ENCODE data around the gene A1CF.

DNA sequence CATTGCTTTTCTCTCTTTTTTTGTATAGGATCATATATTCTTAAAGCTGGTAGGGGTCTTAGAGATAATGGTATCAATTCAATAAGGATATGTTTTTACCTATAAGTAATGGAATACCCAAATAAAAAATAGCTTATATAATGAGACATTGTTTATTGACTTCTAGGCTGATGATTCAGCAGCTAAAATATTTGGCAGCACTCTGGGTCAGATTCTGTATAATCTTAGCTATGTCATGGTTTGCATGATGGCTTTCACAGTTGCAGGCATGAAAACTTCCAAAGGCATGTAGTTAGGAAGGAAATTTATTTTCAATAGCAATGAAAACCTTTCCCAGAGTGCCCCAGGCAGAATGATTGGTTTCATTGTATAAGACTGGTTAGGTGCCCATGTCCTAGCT is 32.1 kb upstream of the A1CF start:
- TF ChIP-seq, protein P1, sequence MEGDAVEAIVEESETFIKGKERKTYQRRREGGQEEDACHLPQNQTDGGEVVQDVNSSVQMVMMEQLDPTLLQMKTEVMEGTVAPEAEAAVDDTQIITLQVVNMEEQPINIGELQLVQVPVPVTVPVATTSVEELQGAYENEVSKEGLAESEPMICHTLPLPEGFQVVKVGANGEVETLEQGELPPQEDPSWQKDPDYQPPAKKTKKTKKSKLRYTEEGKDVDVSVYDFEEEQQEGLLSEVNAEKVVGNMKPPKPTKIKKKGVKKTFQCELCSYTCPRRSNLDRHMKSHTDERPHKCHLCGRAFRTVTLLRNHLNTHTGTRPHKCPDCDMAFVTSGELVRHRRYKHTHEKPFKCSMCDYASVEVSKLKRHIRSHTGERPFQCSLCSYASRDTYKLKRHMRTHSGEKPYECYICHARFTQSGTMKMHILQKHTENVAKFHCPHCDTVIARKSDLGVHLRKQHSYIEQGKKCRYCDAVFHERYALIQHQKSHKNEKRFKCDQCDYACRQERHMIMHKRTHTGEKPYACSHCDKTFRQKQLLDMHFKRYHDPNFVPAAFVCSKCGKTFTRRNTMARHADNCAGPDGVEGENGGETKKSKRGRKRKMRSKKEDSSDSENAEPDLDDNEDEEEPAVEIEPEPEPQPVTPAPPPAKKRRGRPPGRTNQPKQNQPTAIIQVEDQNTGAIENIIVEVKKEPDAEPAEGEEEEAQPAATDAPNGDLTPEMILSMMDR (conservative IDR thresholded peaks at IDR 0.05; ENCODE audit: low read depth in 2 of 2) = no peak
- TF ChIP-seq POLR2AphosphoS5 (IDR thresholded peaks at IDR 0.05; ENCODE audit: low read depth) (no peak), CREB1 (CRISPR knock-in tag; IDR thresholded peaks at IDR 0.05; ENCODE audit: low read depth) (no peak), EZH2 (IDR thresholded peaks at IDR 0.05; ENCODE audit: low read depth, unreplicated experiment) (no peak), EZH2phosphoT487 (IDR thresholded peaks at IDR 0.05; ENCODE audit: unreplicated experiment) (no peak), ZNF331 (CRISPR knock-in tag; IDR thresholded peaks at IDR 0.05; ENCODE audit: low read depth) (no peak), ZNF462 (CRISPR knock-in tag; IDR thresholded peaks at IDR 0.05) (no peak), ZNF114 (CRISPR knock-in tag; IDR thresholded peaks at IDR 0.05) (no peak), NANOG (IDR thresholded peaks at IDR 0.05; ENCODE audit: borderline replicate concordance) (no peak), JUNB (IDR thresholded peaks at IDR 0.05; ENCODE audit: unreplicated experiment) (no peak), STAT1 (IDR thresholded peaks at IDR 0.05; ENCODE audit: unreplicated experiment) (no peak), ETS1 (IDR thresholded peaks at IDR 0.05) (no peak)
- TF ChIP-seq, protein P2, sequence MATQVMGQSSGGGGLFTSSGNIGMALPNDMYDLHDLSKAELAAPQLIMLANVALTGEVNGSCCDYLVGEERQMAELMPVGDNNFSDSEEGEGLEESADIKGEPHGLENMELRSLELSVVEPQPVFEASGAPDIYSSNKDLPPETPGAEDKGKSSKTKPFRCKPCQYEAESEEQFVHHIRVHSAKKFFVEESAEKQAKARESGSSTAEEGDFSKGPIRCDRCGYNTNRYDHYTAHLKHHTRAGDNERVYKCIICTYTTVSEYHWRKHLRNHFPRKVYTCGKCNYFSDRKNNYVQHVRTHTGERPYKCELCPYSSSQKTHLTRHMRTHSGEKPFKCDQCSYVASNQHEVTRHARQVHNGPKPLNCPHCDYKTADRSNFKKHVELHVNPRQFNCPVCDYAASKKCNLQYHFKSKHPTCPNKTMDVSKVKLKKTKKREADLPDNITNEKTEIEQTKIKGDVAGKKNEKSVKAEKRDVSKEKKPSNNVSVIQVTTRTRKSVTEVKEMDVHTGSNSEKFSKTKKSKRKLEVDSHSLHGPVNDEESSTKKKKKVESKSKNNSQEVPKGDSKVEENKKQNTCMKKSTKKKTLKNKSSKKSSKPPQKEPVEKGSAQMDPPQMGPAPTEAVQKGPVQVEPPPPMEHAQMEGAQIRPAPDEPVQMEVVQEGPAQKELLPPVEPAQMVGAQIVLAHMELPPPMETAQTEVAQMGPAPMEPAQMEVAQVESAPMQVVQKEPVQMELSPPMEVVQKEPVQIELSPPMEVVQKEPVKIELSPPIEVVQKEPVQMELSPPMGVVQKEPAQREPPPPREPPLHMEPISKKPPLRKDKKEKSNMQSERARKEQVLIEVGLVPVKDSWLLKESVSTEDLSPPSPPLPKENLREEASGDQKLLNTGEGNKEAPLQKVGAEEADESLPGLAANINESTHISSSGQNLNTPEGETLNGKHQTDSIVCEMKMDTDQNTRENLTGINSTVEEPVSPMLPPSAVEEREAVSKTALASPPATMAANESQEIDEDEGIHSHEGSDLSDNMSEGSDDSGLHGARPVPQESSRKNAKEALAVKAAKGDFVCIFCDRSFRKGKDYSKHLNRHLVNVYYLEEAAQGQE (IDR thresholded peaks at IDR 0.05; ENCODE audit: unreplicated experiment) = no peak
